Stimulated activated naive CD8-positive, alpha-beta T cell treated with anti-CD3 and anti-CD28 coated beads, Interleukin-15, Interleukin-2, amounts not matched to agents 100 ng/mL and 50 ng/mL, for 24 hours (primary cell): ENCODE data around the gene LGI2.

Experiments used
- H3K27ac Mint-ChIP-seq: one replicate; pipeline ENCODE4 v1.8.0; 2021; ENCODE audit warnings: mild to moderate bottlenecking, mixed read lengths
- H3K27me3 Mint-ChIP-seq: one replicate; pipeline ENCODE4 v1.8.0; 2021; ENCODE audit warnings: mixed read lengths
- H3K36me3 Mint-ChIP-seq: one replicate; pipeline ENCODE4 v1.8.0; 2021; ENCODE audit warnings: low read depth, mixed read lengths
- H3K4me1 Mint-ChIP-seq: one replicate; pipeline ENCODE4 v1.8.0; 2021; ENCODE audit warnings: low read depth, mixed read lengths
- H3K4me3 Mint-ChIP-seq: one replicate; pipeline ENCODE4 v1.8.0; 2021; ENCODE audit warnings: mild to moderate bottlenecking, mixed read lengths
- H3K9me3 Mint-ChIP-seq: one replicate; pipeline ENCODE4 v1.8.0; 2021; ENCODE audit warnings: mixed read lengths

The LGI2 gene

GRCh38 chr4:24970191-24970590 lies 60.6 kb downstream of the LGI2 start:
- Mint-ChIP-seq H3K27me3 (peaks cover 6% of the 10 kb centered on the region), H3K9me3 (no peaks in the 10 kb centered on the region), H3K4me3 (no peak overlapping the region), H3K4me1 (no peaks in the 10 kb centered on the region), H3K27ac (no peak overlapping the region), H3K36me3 (no peaks in the 10 kb centered on the region)

GRCh38 chr4:24969486-24969885 lies 61.3 kb downstream of the LGI2 start:
- H3K27me3 Mint-ChIP-seq: peaks cover 5% of the 10 kb centered on the region
- H3K36me3 Mint-ChIP-seq: no peaks in the 10 kb centered on the region
- H3K9me3 Mint-ChIP-seq: no peaks in the 10 kb centered on the region
- no peak overlapping the region for H3K4me3 Mint-ChIP-seq
- H3K27ac Mint-ChIP-seq: no peak overlapping the region
- H3K4me1 Mint-ChIP-seq: no peaks in the 10 kb centered on the region

GRCh38 chr4:24968992-24969391 lies 61.8 kb downstream of the LGI2 start:
- H3K27ac Mint-ChIP-seq: no peak overlapping the region
- no peaks in the 10 kb centered on the region for H3K36me3 Mint-ChIP-seq
- H3K4me1 Mint-ChIP-seq: no peaks in the 10 kb centered on the region
- no peak overlapping the region for H3K4me3 Mint-ChIP-seq
- peaks cover 3% of the 10 kb centered on the region for H3K27me3 Mint-ChIP-seq
- H3K9me3 Mint-ChIP-seq: no peaks in the 10 kb centered on the region

- peaks cover 7% of the 10 kb centered on the region for H3K9me3 Mint-ChIP-seq
- no peak overlapping the region for H3K4me3 Mint-ChIP-seq
- H3K27ac Mint-ChIP-seq: no peak overlapping the region
- H3K4me1 Mint-ChIP-seq: no peaks in the 10 kb centered on the region
- peaks cover 3% of the 10 kb centered on the region for H3K27me3 Mint-ChIP-seq
- H3K36me3 Mint-ChIP-seq: no peaks in the 10 kb centered on the region
These were observed 62.5 kb downstream of the LGI2 start for GRCh38 chr4:24968278-24968677.

- H3K4me1 Mint-ChIP-seq: no peaks in the 10 kb centered on the region
- no peak overlapping the region for H3K27ac Mint-ChIP-seq
- H3K27me3 Mint-ChIP-seq: no peaks in the 10 kb centered on the region
- no peak overlapping the region for H3K4me3 Mint-ChIP-seq
- no peaks in the 10 kb centered on the region for H3K36me3 Mint-ChIP-seq
- H3K9me3 Mint-ChIP-seq: peaks cover 7% of the 10 kb centered on the region
These were observed 63.4 kb downstream of the LGI2 start for GRCh38 chr4:24967346-24967745.

GRCh38 chr4:24966076-24966475 lies 64.7 kb downstream of the LGI2 start:
- Mint-ChIP-seq H3K27ac (no peak overlapping the region), H3K4me1 (no peaks in the 10 kb centered on the region), H3K9me3 (peaks cover 7% of the 10 kb centered on the region), H3K36me3 (no peaks in the 10 kb centered on the region), H3K4me3 (no peak overlapping the region), H3K27me3 (no peaks in the 10 kb centered on the region)

GRCh38 chr4:24965627-24966026 lies 65.1 kb downstream of the LGI2 start:
- Mint-ChIP-seq H3K4me3 (no peak overlapping the region), H3K27me3 (no peaks in the 10 kb centered on the region), H3K9me3 (peaks cover 7% of the 10 kb centered on the region), H3K4me1 (no peaks in the 10 kb centered on the region), H3K36me3 (no peaks in the 10 kb centered on the region), H3K27ac (no peak overlapping the region)

GRCh38 chr4:24963277-24963676 lies 67.5 kb downstream of the LGI2 start:
- Mint-ChIP-seq H3K4me3 (no peak overlapping the region), H3K27me3 (peaks cover 3% of the 10 kb centered on the region)

GRCh38 chr4:24957886-24958285 lies 72.9 kb downstream of the LGI2 start:
- no peak overlapping the region for H3K4me3 Mint-ChIP-seq
- no peaks in the 10 kb centered on the region for H3K36me3 Mint-ChIP-seq
- H3K9me3 Mint-ChIP-seq: peaks cover 9% of the 10 kb centered on the region
- peaks cover 3% of the 10 kb centered on the region for H3K27me3 Mint-ChIP-seq
- H3K27ac Mint-ChIP-seq: no peak overlapping the region
- H3K4me1 Mint-ChIP-seq: no peaks in the 10 kb centered on the region

More at GRCh38 chr4:24963277-24963676, 67.5 kb downstream of the LGI2 start:
- H3K9me3 Mint-ChIP-seq: peaks cover 10% of the 10 kb centered on the region
- H3K27ac Mint-ChIP-seq: no peak overlapping the region
- no peaks in the 10 kb centered on the region for H3K36me3 Mint-ChIP-seq
- no peaks in the 10 kb centered on the region for H3K4me1 Mint-ChIP-seq

GRCh38 chr4:24956763-24957162 lies 74.0 kb downstream of the LGI2 start:
- peaks cover 9% of the 10 kb centered on the region for H3K9me3 Mint-ChIP-seq

GRCh38 chr4:24956091-24956490 lies 74.7 kb downstream of the LGI2 start:
- H3K9me3 Mint-ChIP-seq: peaks cover 9% of the 10 kb centered on the region
- H3K4me1 Mint-ChIP-seq: no peaks in the 10 kb centered on the region
- H3K4me3 Mint-ChIP-seq: no peak overlapping the region
- no peaks in the 10 kb centered on the region for H3K36me3 Mint-ChIP-seq
- H3K27ac Mint-ChIP-seq: no peak overlapping the region
- peaks cover 3% of the 10 kb centered on the region for H3K27me3 Mint-ChIP-seq

More at GRCh38 chr4:24956763-24957162, 74.0 kb downstream of the LGI2 start:
- Mint-ChIP-seq H3K36me3 (no peaks in the 10 kb centered on the region), H3K4me1 (no peaks in the 10 kb centered on the region), H3K4me3 (no peak overlapping the region), H3K27me3 (peaks cover 3% of the 10 kb centered on the region), H3K27ac (no peak overlapping the region)

GRCh38 chr4:24952667-24953066 lies 78.1 kb downstream of the LGI2 start:
- Mint-ChIP-seq H3K4me1 (no peaks in the 10 kb centered on the region), H3K9me3 (peaks cover 5% of the 10 kb centered on the region), H3K36me3 (no peaks in the 10 kb centered on the region), H3K4me3 (no peak overlapping the region), H3K27ac (no peak overlapping the region), H3K27me3 (no peaks in the 10 kb centered on the region)

GRCh38 chr4:24949970-24950369 lies 80.8 kb downstream of the LGI2 start:
- Mint-ChIP-seq H3K27me3 (no peaks in the 10 kb centered on the region), H3K4me1 (no peaks in the 10 kb centered on the region), H3K4me3 (no peak overlapping the region), H3K9me3 (peaks cover 5% of the 10 kb centered on the region), H3K36me3 (no peaks in the 10 kb centered on the region), H3K27ac (no peak overlapping the region)
